GM18526 (cell line): ENCODE measurements around the gene GALK1.
A peak's percentile ranks its signal among the peaks of the same experiment; 100 is the strongest.

Source experiments
- POLR2A ChIP-seq: IDR thresholded peaks from 3 replicates; pipeline ENCODE4 v1.6.1; 2011; ENCODE audit not compliant: insufficient read length; ENCODE audit errors: extremely low read depth

Gene GALK1

GRCh38 chr17:75764711-75765421 lies at the start of gene GALK1:
Gene GALK1, minus strand, starts transcription at chr17:75765192. Its CDS starts 56 bp downstream, at chr17:75765136.
- peak; percentile 52 for TF ChIP-seq POLR2A

- TF ChIP-seq POLR2A: no peak
These were observed 49.0 kb upstream of the GALK1 start for GRCh38 chr17:75814021-75814395.

- TF ChIP-seq POLR2A: no peak
These were observed 48.4 kb upstream of the GALK1 start for GRCh38 chr17:75813081-75814020.

- no peak for TF ChIP-seq POLR2A
These were observed 47.4 kb upstream of the GALK1 start for GRCh38 chr17:75812096-75813013.

- no peak for TF ChIP-seq POLR2A
These were observed 46.2 kb upstream of the GALK1 start for GRCh38 chr17:75811174-75811573.

GRCh38 chr17:75810216-75810615 lies 45.2 kb upstream of the GALK1 start:
- no peak for TF ChIP-seq POLR2A

- TF ChIP-seq POLR2A: no peak
These were observed 44.7 kb upstream of the GALK1 start for GRCh38 chr17:75809631-75810111.

- TF ChIP-seq POLR2A: no peak
These were observed 44.1 kb upstream of the GALK1 start for GRCh38 chr17:75808905-75809621.

- no peak for TF ChIP-seq POLR2A
These were observed 43.5 kb upstream of the GALK1 start for GRCh38 chr17:75808549-75808904.

- TF ChIP-seq POLR2A: no peak
These were observed 42.9 kb upstream of the GALK1 start for GRCh38 chr17:75807861-75808260.

- TF ChIP-seq POLR2A: no peak
These were observed 42.0 kb upstream of the GALK1 start for GRCh38 chr17:75806822-75807500.

GRCh38 chr17:75803883-75804282 lies 38.9 kb upstream of the GALK1 start:
- no peak for TF ChIP-seq POLR2A

- no peak for TF ChIP-seq POLR2A
These were observed 34.4 kb upstream of the GALK1 start for GRCh38 chr17:75799402-75799801.
